ENCODE data around the gene GNA14.

GRCh38 chr9:77640741-77641580 is 7.2 kb downstream of the GNA14 start:
- TF ChIP-seq SUZ12 (IDR thresholded peaks at IDR 0.05; ENCODE audit: extremely low read depth, insufficient read depth, insufficient read length), result no peak
- no peak for TF ChIP-seq YY1 (IDR thresholded peaks at IDR 0.05; ENCODE audit: insufficient read depth, insufficient read length)
- no peak for TF ChIP-seq ZNF274 (IDR thresholded peaks at IDR 0.05; ENCODE audit: low read depth, low read length)
